Parathyroid adenoma (tissue), 2 donors: ENCODE data around the gene HOMER3.
"Not testable (repeated sequence)": the region's sequence is repeated elsewhere in the genome, so short reads cannot be mapped to it uniquely, and the experiment has no call there.

Experiments used
- H2AFZ ChIP-seq: fragments of 300-600 bp; sonication (generic); one replicate; pipeline ENCODE4 v1.7.0; 2017; ENCODE audit warnings: antibody characterized with exemption, mild to moderate bottlenecking
- H3K27ac ChIP-seq: fragments of 300-600 bp; sonication (generic); one replicate; pipeline ENCODE4 v1.7.0; 2017
- H3K27me3 ChIP-seq: fragments of 300-600 bp; sonication (generic); one replicate; pipeline ENCODE4 v1.7.0; 2017; ENCODE audit warnings: low read length; ENCODE audit not compliant: control insufficient read depth, insufficient read depth
- H3K36me3 ChIP-seq: fragments of 300-600 bp; sonication (generic); one replicate; pipeline ENCODE4 v1.7.0; 2017; ENCODE audit warnings: low read length; ENCODE audit not compliant: control insufficient read depth, insufficient read depth
- H3K4me1 ChIP-seq: fragments of 300-600 bp; sonication (generic); one replicate; pipeline ENCODE4 v1.7.0; 2017; ENCODE audit warnings: control low read depth
- H3K4me2 ChIP-seq: fragments of 300-600 bp; sonication (generic); one replicate; pipeline ENCODE4 v1.7.0; 2017; ENCODE audit warnings: low read length
- H3K4me3 ChIP-seq: fragments of 300-600 bp; sonication (generic); one replicate; pipeline ENCODE4 v1.7.0; 2017; ENCODE audit warnings: low read depth, low read length
- H3K79me2 ChIP-seq: fragments of 300-600 bp; sonication (generic); one replicate; pipeline ENCODE4 v1.7.0; 2017; ENCODE audit warnings: control low read depth
- H3K9ac ChIP-seq: fragments of 300-600 bp; sonication (generic); one replicate; pipeline ENCODE4 v1.7.0; 2017; ENCODE audit warnings: mild to moderate bottlenecking
- H3K9me3 ChIP-seq: fragments of 300-600 bp; sonication (generic); one replicate; pipeline ENCODE4 v1.7.0; 2017; ENCODE audit warnings: low read length; ENCODE audit not compliant: control insufficient read depth
- CTCF ChIP-seq: fragments of 300-600 bp; sonication (generic); IDR thresholded peaks from one replicate; pipeline ENCODE4 v1.7.0; 2017; ENCODE audit warnings: antibody characterized with exemption, mild to moderate bottlenecking
- donor health status: primary hyperparathyroidism.

Gene HOMER3

GRCh38 chr19:18919086-18919899 lies 21.7 kb downstream of the HOMER3 start, which contains the start of the genes COPE and DDX49:
COPE (minus strand) TSS chr19:18919387; CDS start chr19:18919348, 39 bp downstream.
DDX49 (plus strand) TSS chr19:18919715; CDS start chr19:18919742, 27 bp downstream.
- Histone ChIP-seq H3K27ac (peak within 1 kb of the TSS; percentile 87), H3K27me3 (no peaks in the 10 kb centered on the region), H3K79me2 (peaks cover 26% of the 10 kb centered on the region), H3K4me1 (peaks cover 10% of the 10 kb centered on the region), H3K9me3 (no peaks in the 10 kb centered on the region), H2AFZ (peak within 1 kb of the TSS; percentile 94), H3K4me2 (peak within 1 kb of the TSS; percentile 76), H3K36me3 (no peaks in the 10 kb centered on the region), H3K4me3 (peak within 1 kb of the TSS; percentile 73), H3K9ac (peak within 1 kb of the TSS; percentile 74)
- TF ChIP-seq CTCF, result no peak

- H3K27me3 ChIP-seq, H3K36me3 ChIP-seq, H3K4me3 ChIP-seq, H3K4me1 ChIP-seq, H3K9ac ChIP-seq, H3K27ac ChIP-seq, H2AFZ ChIP-seq, H3K9me3 ChIP-seq, H3K4me2 ChIP-seq: not testable (repeated sequence)
- H3K79me2 ChIP-seq, result peaks cover 43% of the 10 kb centered on the region
Observed at GRCh38 chr19:18917593-18917992, 23.4 kb downstream of the HOMER3 start.

- H3K27ac ChIP-seq, result peak overlapping the region; percentile 1
- no peaks in the 10 kb centered on the region for H3K36me3 ChIP-seq
- H3K4me1 ChIP-seq, result peaks cover 9% of the 10 kb centered on the region
- H3K4me2 ChIP-seq, result no peak overlapping the region
- H3K9me3 ChIP-seq, result no peaks in the 10 kb centered on the region
- no peak overlapping the region for H3K4me3 ChIP-seq
- H3K79me2 ChIP-seq, result peaks cover 52% of the 10 kb centered on the region
- H3K9ac ChIP-seq, result no peak overlapping the region
- H3K27me3 ChIP-seq, result no peaks in the 10 kb centered on the region
- peak; percentile 74 for TF ChIP-seq CTCF
- no peak overlapping the region for H2AFZ ChIP-seq
Observed at GRCh38 chr19:18915639-18916038, 25.4 kb downstream of the HOMER3 start.

- Histone ChIP-seq H3K27me3 (no peaks in the 10 kb centered on the region), H3K27ac (no peak overlapping the region), H3K4me2 (no peak overlapping the region), H3K9me3 (no peaks in the 10 kb centered on the region), H3K9ac (no peak overlapping the region), H3K36me3 (no peaks in the 10 kb centered on the region), H3K79me2 (peaks cover 52% of the 10 kb centered on the region), H3K4me1 (peaks cover 3% of the 10 kb centered on the region), H2AFZ (no peak overlapping the region), H3K4me3 (no peak overlapping the region)
- no peak for TF ChIP-seq CTCF
Observed at GRCh38 chr19:18913466-18913865, 27.6 kb downstream of the HOMER3 start.

- Histone ChIP-seq H3K79me2 (peaks cover 52% of the 10 kb centered on the region), H2AFZ (no peak overlapping the region), H3K27ac (no peak overlapping the region), H3K4me3 (no peak overlapping the region), H3K4me1 (peaks cover 3% of the 10 kb centered on the region), H3K36me3 (no peaks in the 10 kb centered on the region), H3K9me3 (no peaks in the 10 kb centered on the region), H3K27me3 (no peaks in the 10 kb centered on the region), H3K9ac (no peak overlapping the region), H3K4me2 (no peak overlapping the region)
- no peak for TF ChIP-seq CTCF
Observed at GRCh38 chr19:18912933-18913332, 28.1 kb downstream of the HOMER3 start.
